ENCODE data around the gene LENEP. TPM values are rescaled to one million over a fixed set of nuclear protein-coding genes. Genes with fewer than 3 reads are reported as not detected.

The LENEP gene
- polyA plus RNA-seq, 1 donor: 0.93 TPM

GRCh38 chr1:155010211-155010918 is 17.0 kb downstream of the LENEP start:
- no peak for DNase-seq

- DNase-seq: no peak
Measured at GRCh38 chr1:155011004-155011416, 17.6 kb downstream of the LENEP start.

- DNase-seq: no peak
Measured at GRCh38 chr1:155011437-155012025, 18.1 kb downstream of the LENEP start.

GRCh38 chr1:155012026-155012546 is 18.7 kb downstream of the LENEP start:
- DNase-seq: no peak

GRCh38 chr1:155012776-155013602 is 19.6 kb downstream of the LENEP start:
- no peak for DNase-seq

GRCh38 chr1:155013632-155014031 is 20.2 kb downstream of the LENEP start:
- DNase-seq: no peak

- DNase-seq: no peak
Measured at GRCh38 chr1:155014709-155015508, 21.5 kb downstream of the LENEP start.

- no peak for DNase-seq
Measured at GRCh38 chr1:155015527-155016230, 22.3 kb downstream of the LENEP start.

- no peak for DNase-seq
Measured at GRCh38 chr1:155016231-155016831, 22.9 kb downstream of the LENEP start.

- peak; percentile 87 for DNase-seq
Measured at GRCh38 chr1:155017041-155017945, 23.9 kb downstream of the LENEP start.

GRCh38 chr1:155017946-155018316 is 24.5 kb downstream of the LENEP start:
- DNase-seq: no peak

GRCh38 chr1:155018617-155019348 is 25.4 kb downstream of the LENEP start:
- no peak for DNase-seq

GRCh38 chr1:155019377-155020245 is 26.2 kb downstream of the LENEP start:
- DNase-seq: no peak

GRCh38 chr1:155022136-155022926 is 28.9 kb downstream of the LENEP start:
- DNase-seq: no peak

GRCh38 chr1:155022927-155023236 is 29.5 kb downstream of the LENEP start:
- no peak for DNase-seq

- no peak for DNase-seq
Measured at GRCh38 chr1:155023627-155024026, 30.2 kb downstream of the LENEP start.

- no peak for DNase-seq
Measured at GRCh38 chr1:155024315-155024714, 30.9 kb downstream of the LENEP start.

Measured in left kidney (tissue), 2 donors.